8988T (cell line): ENCODE measurements around the gene TOM1L1.
A peak's percentile ranks its signal among the peaks of the same experiment; 100 is the strongest.
"Not testable (repeated sequence)": the region's sequence is repeated elsewhere in the genome, so short reads cannot be mapped to it uniquely, and the experiment has no call there.

Source experiments
- DNase-seq: peaks from one replicate; pipeline ENCODE4 v3.0.0; 2011

The TOM1L1 gene, protein sequence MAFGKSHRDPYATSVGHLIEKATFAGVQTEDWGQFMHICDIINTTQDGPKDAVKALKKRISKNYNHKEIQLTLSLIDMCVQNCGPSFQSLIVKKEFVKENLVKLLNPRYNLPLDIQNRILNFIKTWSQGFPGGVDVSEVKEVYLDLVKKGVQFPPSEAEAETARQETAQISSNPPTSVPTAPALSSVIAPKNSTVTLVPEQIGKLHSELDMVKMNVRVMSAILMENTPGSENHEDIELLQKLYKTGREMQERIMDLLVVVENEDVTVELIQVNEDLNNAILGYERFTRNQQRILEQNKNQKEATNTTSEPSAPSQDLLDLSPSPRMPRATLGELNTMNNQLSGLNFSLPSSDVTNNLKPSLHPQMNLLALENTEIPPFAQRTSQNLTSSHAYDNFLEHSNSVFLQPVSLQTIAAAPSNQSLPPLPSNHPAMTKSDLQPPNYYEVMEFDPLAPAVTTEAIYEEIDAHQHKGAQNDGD

DNA sequence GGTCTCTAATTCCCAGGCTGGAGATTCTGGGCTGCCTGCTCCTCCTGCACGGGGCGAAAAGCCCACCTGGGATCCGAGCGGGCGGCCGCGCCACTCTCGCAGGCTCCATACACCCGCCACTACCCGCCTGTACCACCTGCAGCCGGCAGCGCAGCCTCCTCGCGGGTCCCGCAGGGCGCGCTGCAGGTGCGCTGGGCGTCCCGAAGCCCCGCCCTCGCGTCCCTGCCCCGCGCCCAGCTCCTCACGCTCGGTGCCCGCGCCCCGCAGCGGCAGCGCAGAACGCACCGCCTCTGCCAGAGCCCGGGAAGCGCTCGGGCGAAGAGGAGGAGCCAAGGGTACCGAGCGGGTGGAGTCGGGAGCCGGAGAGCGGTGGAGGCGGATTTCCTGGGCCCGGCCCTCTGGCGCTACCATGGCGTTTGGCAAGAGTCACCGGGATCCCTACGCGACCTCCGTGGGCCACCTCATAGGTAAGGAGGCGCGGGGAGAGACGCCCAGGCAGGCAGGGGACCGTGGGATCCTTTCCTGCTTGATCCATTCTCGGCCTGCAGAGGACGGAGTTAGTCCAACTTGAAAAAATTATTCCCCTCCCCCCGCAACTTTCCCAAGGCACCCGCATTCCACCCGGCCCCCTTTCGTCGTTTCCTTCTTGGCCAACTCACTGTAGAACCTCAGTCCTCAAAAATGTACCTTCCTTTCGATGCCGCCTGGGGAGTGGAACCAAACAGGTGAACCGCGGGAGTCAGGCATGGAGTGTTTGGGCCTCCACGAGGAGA lies at the start of gene TOM1L1:
Gene TOM1L1 (plus strand): TSS at position 396 of the 773 bp plus-strand sequence. CDS start 14 bp downstream, at position 410.
- DNase-seq = peak; percentile 77

DNA sequence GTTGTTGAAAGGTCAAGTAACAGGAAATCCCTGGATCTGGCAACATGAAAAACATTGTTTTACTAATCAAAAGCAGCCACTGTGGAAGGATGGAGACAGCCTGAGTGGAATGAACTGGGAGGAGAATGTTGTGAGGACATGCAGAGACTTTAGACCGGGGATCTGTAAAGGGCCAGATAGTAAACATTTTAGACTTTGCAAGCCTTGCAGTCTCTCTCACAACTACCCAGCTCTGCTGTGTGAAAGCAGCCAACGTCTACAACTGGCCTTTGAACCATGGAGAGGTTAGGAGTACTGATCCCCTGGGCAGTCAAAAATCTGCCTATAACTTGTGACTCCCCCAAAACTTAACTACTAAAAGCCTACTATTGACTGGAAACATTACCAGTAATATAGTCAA lies 41.5 kb upstream of the TOM1L1 start:
- DNase-seq = no peak

DNA sequence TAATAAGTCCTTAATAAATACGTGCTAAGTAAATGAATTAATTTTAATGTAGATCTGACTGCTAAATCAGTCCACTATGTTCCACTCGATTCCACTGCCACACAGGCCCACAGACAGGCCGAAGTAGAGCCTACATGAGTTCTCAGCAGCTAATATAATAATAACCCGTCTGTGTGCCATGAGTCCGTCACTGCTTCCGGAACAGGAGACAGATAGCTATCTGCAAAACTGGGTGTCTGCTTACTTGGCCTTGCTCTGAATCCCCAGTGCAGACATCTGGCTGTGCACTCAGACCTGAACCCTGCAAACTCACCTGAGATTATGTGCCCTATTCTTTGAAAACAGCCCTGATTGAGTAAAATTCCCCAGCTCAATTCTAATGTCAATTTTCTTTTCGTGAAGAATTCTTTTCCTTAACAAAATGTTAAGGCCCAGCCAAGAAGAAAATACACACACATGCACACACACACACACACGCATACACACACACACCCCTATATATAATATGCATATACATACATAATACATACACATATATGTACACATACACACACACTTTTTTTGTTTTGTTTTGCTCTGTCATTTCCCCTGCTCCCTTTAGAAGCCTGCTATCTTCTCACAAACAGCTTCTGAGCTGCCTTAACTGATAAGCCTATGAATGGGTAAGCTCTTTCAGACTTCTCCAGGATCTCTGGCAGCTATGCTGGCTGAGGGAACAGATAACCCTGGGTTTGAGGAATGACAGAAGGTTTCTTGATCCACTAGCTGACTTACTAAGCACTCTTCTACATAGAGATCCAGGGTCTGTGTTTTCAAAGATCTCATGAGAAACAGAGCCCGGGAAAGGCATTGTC lies 39.8 kb upstream of the TOM1L1 start:
- no peak for DNase-seq

DNA sequence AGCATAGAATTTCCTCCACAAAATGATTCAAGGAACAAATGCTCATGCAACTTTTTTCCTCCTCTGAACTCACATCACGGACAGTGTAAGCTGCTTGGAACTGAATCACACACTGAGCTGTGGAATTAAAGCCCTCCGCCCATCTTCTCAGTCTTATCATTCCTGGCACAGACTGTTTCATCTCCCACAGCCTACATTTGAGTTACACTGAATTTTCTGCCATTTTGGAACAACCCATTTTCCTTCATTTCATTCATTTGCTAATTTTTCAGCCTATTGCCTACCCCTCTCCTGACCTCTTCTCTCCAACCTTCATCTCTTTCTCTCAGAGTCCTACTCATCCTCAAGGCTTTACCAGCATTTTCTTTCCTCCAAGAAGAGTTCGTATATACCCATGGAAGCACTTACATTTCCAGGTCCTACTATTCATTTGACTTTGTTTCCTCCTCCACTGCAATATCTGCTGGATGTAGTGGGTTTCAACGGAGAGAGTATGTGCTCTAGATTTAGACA lies 39.1 kb upstream of the TOM1L1 start:
- DNase-seq = no peak

DNA sequence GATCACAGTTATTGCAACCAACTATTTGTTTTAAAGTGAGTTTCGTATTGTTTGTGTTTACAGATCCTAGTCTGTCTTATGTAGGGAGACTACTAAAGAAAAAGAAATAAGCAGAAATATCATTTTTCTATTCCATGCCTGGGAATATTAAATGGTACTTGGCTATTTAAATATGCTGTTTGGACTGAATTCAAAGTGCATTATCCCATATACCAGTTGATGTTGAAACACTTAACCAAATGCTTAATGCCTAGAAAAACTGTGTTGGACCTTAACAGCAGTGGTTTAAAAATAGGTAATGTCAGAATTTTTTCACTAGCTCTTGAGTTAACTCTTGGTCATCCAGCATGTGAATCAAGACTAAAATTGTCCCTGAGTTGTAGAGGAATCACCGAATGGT lies 37.5 kb upstream of the TOM1L1 start:
- DNase-seq = no peak

DNA sequence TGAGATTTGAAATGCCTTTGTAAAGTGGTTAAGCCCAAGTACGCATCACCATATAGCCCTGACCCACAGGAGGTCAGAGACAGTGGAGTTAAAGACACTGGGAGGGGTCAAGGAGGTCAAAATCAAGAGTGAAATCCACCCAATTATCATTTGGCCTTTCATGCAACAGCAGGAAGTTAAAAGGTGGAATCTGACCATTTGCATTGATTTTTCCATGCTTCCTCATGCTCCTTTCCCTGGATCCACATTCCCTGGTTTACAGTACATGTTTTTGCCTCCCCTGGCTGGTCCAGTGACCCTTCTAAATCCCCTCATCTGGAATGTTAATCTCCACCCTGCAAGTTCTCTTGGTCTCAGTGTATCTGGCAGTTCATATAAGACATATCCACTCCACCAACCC lies 36.6 kb upstream of the TOM1L1 start:
- no peak for DNase-seq

DNA sequence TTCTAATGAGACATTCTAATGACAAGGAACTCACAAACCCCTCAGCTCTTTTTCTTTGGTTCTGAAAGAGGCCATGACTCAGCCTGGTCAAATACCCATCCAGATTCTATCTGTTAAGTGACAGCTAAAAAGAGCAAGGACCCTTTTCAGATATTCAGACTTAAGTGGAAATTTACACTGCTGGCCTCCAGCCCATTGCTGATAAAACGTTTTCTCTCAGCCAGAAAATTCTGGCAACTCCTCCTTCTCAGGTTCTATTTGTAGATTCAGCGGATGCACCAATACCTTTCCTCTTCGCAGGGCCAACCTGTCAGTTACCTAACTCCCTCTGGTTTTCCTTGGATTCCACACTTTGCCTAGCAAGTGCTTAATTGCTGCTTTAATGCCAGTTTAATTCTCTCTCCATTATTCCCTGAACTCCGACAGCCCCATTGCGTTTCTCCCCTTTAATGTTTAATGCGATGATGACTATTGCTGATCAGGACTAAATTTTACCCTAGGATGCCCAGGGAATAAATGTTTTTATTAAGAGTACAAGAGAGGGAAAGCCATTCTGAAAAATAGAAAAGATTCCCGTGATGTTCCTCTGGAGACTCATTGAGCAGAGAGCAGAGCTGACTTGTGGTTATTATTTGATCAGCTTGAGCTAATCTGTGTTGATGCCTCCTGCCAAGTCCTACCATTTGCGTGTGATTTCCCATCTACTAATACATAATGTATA lies 35.9 kb upstream of the TOM1L1 start:
- DNase-seq = no peak

DNA sequence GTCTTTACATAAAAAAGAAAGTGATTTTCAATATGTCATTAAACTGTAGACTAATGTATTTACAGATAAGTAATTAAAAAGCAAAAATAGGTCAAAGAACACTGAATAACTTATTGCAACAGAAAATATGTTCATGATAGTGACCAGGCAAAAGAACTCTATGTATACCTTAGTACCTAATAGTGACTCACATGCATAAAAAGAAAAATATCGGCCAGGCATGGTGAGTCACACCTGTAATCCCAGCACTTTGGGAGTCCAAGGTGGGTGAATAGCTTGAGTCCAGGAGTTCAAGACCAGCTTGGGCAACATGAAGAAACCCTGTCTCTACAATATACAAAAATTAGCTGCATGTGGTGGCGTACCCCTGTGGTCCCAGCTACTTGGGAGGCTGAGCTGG lies 33.0 kb upstream of the TOM1L1 start:
- no peak for DNase-seq

DNA sequence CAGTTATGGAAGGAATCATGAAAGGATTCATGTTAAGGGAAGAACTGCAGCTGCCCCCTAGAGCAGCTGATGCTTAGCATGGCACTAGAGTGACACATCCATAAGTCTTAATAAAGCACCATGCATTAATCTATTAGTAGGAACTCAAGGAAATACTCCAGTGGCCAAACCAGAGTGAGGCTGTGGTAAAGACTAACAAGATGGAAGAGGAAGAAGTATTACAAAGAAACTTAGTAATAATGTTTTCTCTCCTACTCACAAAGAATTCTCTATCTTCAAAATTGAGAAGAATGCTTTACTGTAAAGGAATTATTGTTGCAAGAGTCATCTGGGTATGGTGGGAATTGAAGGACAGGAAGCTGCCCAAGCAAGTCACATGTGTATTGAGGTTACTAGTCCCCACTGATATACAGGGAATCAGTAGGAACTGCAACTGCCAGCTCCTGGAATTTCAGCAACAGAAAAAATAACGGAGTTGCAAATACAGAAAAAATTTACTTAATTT lies 29.9 kb upstream of the TOM1L1 start:
- DNase-seq = no peak

DNA sequence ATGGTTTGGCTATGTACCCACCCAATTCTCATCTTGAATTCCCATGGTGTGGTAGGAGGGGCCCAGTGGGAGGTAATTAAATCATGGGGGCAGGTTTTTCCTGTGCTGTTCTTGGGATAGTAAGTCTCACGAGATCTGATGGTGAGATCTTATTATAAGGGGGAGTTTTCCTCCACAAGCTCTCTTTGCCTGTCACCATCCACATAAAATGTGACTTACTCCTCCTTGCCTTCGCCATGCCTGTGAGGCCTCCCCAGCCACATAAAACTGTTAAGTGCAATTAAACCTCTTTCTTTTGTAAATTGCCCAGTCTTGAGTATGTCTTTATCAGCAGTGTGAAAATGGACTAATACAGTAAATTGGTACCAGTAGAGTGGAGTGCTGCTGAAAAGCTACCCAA lies 24.7 kb upstream of the TOM1L1 start:
- not testable (repeated sequence) for DNase-seq

DNA sequence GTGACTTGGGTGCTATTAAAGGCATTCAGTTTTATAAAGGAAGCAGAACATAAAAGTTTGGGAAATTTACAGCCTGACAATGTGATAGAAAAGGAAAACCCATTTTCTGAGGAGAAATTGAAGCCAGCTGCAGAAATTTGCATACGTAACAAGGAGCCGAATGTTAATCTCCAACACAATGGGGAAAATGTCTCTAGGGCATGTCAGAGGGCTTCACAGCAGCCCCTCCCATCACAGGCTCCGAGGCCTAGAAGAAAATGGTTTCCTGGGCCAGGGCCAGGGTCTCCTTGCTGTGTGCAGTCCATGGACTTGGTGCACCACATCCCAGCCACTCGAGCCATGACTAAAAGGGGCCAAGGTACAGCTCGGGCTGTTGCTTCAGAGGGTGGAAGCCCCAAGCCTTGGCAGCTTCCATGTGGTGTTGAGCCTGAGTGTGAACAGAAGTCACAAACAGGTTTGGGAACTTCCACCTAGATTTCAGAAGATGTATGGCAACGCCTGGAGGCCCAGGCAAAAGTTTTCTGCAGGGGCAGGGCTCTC lies 23.9 kb upstream of the TOM1L1 start:
- DNase-seq = no peak

DNA sequence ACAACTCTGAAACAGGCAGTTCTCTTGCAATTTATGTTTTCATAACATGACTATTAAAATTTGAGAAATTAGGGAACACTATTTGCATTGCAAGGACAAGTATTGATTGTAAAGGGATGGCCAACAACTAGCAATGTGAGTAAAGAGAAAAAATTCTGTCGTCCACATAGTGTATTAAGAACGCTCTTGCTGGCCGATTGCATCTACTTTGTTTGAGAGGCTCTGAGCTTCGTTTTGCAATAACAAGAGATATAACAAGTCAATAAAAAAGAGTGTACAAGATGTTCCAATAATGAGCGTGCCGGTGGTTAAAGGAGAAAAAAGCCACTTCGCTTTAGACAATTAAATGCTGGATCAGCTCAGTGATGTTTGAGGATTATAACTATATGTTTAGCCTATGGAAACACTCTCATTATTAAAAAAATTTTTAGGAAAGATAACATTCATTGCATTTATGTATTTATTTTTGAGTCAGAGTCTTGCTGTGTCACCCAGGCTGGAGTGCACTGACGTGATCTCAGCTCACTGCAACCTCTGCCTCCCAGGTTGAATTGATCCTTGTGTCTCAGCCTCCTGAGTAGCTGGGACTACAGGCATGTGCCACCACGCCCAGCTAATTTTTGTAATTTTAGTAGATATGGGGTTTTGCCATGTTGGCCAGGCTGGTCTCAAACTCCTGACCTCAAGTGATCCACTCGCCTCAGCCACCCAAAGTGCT lies 19.2 kb upstream of the TOM1L1 start:
- no peak for DNase-seq

DNA sequence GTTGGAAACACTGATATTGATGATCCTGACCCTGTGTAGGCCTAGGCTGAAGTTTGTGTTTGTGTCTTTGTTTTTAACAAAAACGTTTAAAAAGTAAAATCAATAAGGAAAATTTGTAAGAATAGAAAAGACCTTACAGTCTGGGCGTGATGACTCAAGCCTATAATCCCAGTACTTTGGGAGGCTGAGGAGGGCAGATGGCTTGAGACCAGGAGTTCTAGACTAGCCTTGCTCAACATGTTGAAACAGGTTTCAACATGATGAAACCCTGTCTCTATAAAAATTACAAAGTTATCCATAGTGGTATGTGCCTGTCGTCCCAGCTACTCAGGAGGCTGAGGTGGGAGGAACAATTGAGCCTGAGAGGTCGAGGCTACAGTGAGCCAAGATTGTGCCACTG lies 18.3 kb upstream of the TOM1L1 start:
- no peak for DNase-seq

DNA sequence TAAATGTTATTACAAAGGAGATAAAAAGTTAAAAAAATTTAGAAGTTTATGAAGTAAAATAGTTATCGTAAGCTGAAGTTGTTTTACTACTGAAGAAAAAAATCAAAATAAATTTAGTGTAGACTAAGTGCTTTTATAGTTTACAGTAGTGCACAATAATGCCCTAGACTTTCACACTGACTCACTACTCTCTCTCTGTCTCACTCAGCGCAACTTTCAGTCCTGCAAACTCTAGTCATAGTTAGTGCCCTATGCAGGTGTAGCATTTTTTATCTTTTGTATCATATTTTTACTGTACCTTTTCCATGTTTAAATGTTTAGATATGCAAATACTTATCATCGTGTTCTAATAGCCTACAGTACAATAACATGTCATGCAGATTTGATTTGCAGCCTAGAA lies 17.7 kb upstream of the TOM1L1 start:
- DNase-seq = no peak

DNA sequence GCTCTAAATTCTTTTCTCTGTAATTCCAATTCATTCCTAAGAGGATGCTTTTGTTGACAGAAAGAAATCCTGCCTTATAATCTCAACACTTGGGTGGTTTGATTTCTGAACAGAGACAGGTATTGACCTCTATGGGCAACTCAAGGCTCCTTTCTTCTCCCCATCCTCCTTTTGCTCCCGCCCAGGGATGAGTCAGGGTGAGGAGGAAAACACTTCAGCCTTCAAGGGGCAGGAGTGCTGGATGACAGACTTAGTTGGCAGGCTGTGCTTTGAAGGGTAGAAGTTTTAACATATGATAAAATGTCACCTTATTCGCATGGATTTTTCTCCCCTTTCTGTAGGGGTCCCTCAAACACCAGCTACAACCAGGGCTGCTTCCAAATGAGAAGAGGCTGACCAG lies 16.7 kb upstream of the TOM1L1 start:
- no peak for DNase-seq

DNA sequence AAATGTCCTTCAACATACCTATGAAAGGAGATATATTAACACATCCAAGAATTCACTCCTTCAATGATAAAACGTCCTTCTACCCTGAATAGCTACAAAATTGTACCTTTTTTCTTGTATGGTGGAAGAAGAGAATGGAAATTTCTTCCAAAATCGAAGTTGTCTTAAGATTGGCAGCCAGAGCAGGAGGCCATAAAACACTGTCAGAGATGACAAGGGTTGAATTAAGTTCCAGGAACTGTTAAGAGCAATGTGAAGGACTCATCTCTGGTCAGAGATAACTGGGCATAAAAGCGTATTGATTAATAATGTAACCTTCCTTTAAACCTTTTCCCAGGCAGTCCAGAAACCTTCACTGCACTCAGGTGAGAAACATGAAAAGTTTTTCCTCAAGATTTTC lies 12.9 kb upstream of the TOM1L1 start:
- no peak for DNase-seq

DNA sequence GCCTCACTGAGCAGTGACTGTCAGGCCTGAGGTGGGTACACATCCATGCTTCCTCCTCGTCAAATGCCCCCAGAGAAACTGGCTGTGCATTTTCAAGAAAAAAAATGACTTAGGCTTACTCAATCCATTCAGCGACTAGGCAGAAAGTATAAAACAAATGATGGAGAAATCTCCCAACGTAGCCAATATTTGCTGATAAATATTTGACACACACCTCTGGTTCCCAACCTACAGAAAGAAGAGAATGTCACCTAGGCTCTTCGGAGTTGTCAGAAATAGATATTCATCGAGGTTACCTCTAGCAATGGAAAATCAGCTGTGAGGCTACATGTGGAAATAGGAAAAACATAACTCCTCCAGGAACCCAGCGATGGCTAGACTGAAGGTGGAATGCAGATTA lies 12.4 kb upstream of the TOM1L1 start:
- no peak for DNase-seq

DNA sequence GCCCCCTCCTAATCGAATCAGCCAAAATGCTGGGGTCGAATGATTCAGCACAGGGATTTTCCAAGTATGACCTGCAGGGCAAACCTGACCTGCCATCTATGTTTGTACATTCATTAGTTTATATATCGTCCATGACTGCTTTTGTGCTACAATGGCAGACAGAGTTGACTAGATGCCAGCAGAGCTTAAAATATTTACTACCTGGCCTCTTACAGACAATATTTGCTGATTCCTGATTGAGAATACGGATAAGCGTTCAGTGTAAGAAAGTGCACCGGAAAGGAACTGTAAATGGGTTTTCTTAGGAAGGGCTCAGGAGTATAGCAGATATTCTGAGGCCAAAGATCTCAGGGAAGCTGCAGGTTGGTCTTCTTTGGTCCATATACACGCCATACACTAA lies 11.7 kb upstream of the TOM1L1 start:
- DNase-seq = no peak

DNA sequence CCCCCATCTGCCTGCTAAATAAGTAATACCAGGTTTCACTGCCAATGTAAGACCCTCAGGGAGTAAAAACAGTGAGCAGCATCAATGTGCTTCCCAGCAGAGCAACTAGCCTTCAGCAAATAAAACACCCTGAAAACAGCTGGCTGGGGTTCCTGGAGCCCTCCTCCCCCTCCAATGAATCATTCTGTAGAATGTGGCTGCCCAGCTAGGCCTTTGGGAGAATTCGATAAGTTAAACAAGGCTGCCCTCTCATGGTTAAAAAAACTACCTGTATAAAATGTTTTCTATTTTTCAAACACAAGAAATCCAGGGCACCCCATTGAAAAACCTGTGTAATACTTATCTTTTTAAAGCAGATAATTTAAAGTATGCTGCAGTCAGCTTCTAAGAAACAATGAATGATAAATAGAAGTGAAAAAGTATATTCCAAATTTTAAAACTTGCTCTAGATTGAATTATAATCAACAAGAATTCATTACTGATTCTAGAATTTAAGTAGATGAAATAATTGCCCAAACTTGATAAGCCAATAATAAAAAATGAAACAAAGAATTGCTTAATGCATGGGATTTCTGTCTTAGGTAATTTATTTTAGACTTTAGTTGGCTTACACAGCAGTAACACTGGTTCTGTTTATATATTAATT lies 9.4 kb upstream of the TOM1L1 start:
- peak; percentile 46 for DNase-seq

DNA sequence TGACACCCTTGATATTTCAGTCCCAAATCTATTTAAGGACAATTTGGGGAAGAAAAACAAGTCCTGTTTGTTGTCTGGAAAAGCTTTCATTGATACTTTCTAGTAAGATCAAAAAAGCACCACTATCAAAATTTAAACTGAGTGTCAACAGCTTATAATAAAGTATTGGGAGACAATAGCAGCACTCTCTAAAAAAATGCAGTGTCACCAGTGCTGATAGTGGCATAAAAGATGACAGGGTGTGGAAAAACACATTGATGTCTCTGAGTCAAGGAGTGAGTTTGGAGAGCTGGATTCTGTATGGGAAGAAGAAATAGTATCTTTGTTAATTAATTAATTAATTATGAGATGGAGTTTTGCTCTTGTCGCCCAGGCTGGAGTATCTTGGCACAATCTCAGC lies 8.3 kb upstream of the TOM1L1 start:
- DNase-seq = no peak

DNA sequence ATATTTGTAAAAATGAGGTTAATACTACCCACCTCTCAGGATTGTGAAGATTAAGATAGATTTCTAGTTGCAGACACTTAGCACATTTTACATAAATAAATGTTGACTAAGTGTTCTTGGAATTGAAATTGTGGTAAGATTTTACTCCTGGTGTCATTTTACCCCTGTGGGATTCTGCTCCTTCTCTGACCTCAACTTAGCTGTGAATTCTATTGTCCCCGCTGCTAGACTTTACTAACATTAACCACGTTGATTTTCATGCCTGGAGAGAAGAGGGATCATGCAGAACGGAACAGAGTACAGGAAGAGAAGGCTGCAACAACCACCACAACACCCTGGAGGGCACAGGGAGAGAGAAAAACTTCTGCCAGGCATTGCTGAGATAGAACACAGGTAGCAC lies 2.1 kb upstream of the TOM1L1 start:
- DNase-seq = no peak
